K562 (cell line): Measurements from ENCODE around the gene ADCYAP1R1. TPM values are rescaled to one million over a fixed set of nuclear protein-coding genes. Genes with fewer than 3 reads are reported as not detected.
A peak's percentile ranks its signal among the peaks of the same experiment; 100 is the strongest.

ENCODE experiments used
- ATAC-seq: fragments of 200-7000 bp; cut with Tn5 transposase; 3 replicates; pipeline ENCODE4 v1.9.1; 2020; ENCODE audit warnings: moderate library complexity
- BruUV-seq: library from RNA; stranded (reverse); fragments of 400-500 nt; replicated peaks from 2 replicates; lab custom pipeline; 2021; lab: Mats Ljungman, UMichigan
- CTCF ChIA-PET: fragments of 300-600 bp; formaldehyde crosslinking; extraction: SDS; loops from one replicate; lab custom pipeline; 2021; ENCODE audit warnings: low intra/inter-chr PET ratio; lab: Yijun Ruan, JAX
- POLR2A ChIA-PET: fragments of 300-600, 350-650 bp; sonication (Branson Sonifier 250); formaldehyde crosslinking; extraction: SDS; loops from one replicate; lab custom pipeline; 2021; ENCODE audit warnings: antibody characterized with exemption, inconsistent platforms; lab: Yijun Ruan, JAX
- DNase-seq, 4 experiments: peaks; one replicate each; pipeline versions ENCODE4 v3.0.0 to v3.0.0-alpha.2; 2011 to 2018; ENCODE audit warnings: low spot score in 3 of 4, mixed read lengths in 3 of 4; ENCODE audit errors: extremely low read depth in 1 of 4
- FAIRE-seq: peaks from 2 replicates; lab custom pipeline; 2011; peaks lifted over from hg19 to GRCh38; lab: Jason Lieb, UNC
- H2AFZ ChIP-seq: 2 replicates; pipeline ENCODE4 v1.6.0; 2011; ENCODE audit warnings: low read depth, low read length, control low read depth, inconsistent platforms
- H3K27ac ChIP-seq: fragments of 200-600 bp; 3 replicates; pipeline ENCODE4 v1.8.0; 2011; ENCODE audit warnings: low read depth, mild to moderate bottlenecking, control low read depth, inconsistent platforms, low read length, moderate library complexity, mixed read lengths; ENCODE audit errors: extremely low read depth
- H3K27me3 ChIP-seq, 2 experiments: fragments of 300-600 bp in 1 of 2; 2 replicates in 1 of 2; 3 replicates in 1 of 2; pipeline versions ENCODE4 v1.6.0 to v1.8.0; 2011; ENCODE audit warnings: inconsistent platforms in 2 of 2, low read length in 2 of 2, mild to moderate bottlenecking in 1 of 2, mixed read lengths in 1 of 2, moderate library complexity in 1 of 2; ENCODE audit not compliant: control insufficient read depth in 2 of 2, insufficient read depth in 2 of 2
- H3K36me3 ChIP-seq: fragments of 300-600 bp; 3 replicates; pipeline ENCODE4 v1.8.0; 2011; ENCODE audit warnings: mild to moderate bottlenecking, low read length, inconsistent platforms; ENCODE audit not compliant: control insufficient read depth, insufficient read depth
- H3K4me1 ChIP-seq, 2 experiments: fragments of 200-600 bp in 1 of 2; replicated peaks in 1 of 2; 2 replicates in 1 of 2; 3 replicates in 1 of 2; pipeline versions ENCODE4 v1.5.1 to v1.8.0; 2011; ENCODE audit warnings: inconsistent platforms in 2 of 2, low read length in 2 of 2, mild to moderate bottlenecking in 1 of 2, mixed read lengths in 1 of 2, moderate library complexity in 1 of 2; ENCODE audit not compliant: control insufficient read depth in 2 of 2, insufficient read depth in 2 of 2
- H3K4me2 ChIP-seq: 2 replicates; pipeline ENCODE4 v1.6.1; 2011; ENCODE audit warnings: low read length, control low read depth, inconsistent platforms, mixed read lengths; ENCODE audit not compliant: insufficient read depth
- H3K4me3 ChIP-seq: fragments of 200-600 bp; sonication (generic), shearing (Covaris generic); 2 replicates; pipeline ENCODE4 v1.5.1; 2016; ENCODE audit warnings: control low read depth, inconsistent platforms
- H3K79me2 ChIP-seq: fragments of 200-600 bp; 3 replicates; pipeline ENCODE4 v1.8.0; 2011; ENCODE audit warnings: low read length, inconsistent platforms; ENCODE audit not compliant: control insufficient read depth, insufficient read depth
- H3K9ac ChIP-seq, 2 experiments: 2 replicates each; pipeline versions ENCODE4 v1.6.0 to v1.6.1; 2011; ENCODE audit warnings: low read depth in 2 of 2, low read length in 2 of 2, control low read depth in 1 of 2, inconsistent platforms in 1 of 2, mild to moderate bottlenecking in 1 of 2, mixed read lengths in 1 of 2; ENCODE audit not compliant: insufficient read depth in 1 of 2
- H3K9me1 ChIP-seq: one replicate; pipeline ENCODE4 v1.6.0; 2011; ENCODE audit warnings: inconsistent platforms, mild to moderate bottlenecking, low read length, moderate library complexity; ENCODE audit not compliant: control insufficient read depth, insufficient read depth
- H3K9me3 ChIP-seq: replicated peaks from 2 replicates; pipeline ENCODE4 v1.5.1; 2011; ENCODE audit warnings: low read depth, low read length, inconsistent platforms; ENCODE audit not compliant: control insufficient read depth, insufficient read depth
- H4K20me1 ChIP-seq: replicated peaks from 2 replicates; pipeline ENCODE4 v1.6.1; 2011; ENCODE audit warnings: low read length, inconsistent platforms, mixed read lengths; ENCODE audit not compliant: control insufficient read depth, insufficient read depth
- CREM ChIP-seq: IDR thresholded peaks from 2 replicates; pipeline ENCODE4 v1.6.1; 2014; ENCODE audit warnings: antibody characterized with exemption, low read depth
- FOSL1 ChIP-seq: fragments of 200-800 bp; sonication (Bioruptor generic); conservative IDR thresholded peaks from 2 replicates; pipeline ENCODE4 v1.6.1; 2016; ENCODE audit warnings: missing genetic modification characterization, missing compliant biosample characterization
- JUND ChIP-seq, 2 experiments: IDR thresholded peaks; 2 replicates in 1 of 2; 3 replicates in 1 of 2; pipeline ENCODE4 v1.6.1; 2011; ENCODE audit warnings: borderline replicate concordance in 2 of 2, low read depth in 2 of 2, low read length in 2 of 2, improper control_type of control experiment in 1 of 2, missing biosample characterization in 1 of 2, missing genetic modification characterization in 1 of 2, missing genetic modification reagents in 1 of 2
- L3MBTL2 ChIP-seq: fragments of 450-650 bp; IDR thresholded peaks from 2 replicates; pipeline ENCODE4 v1.6.1; 2016; ENCODE audit warnings: mild to moderate bottlenecking, moderate library complexity
- NFXL1 ChIP-seq: fragments of 450-650 bp; formaldehyde crosslinking; IDR thresholded peaks from 2 replicates; pipeline ENCODE4 v1.4.0; 2021; ENCODE audit warnings: mild to moderate bottlenecking
- PHB2 ChIP-seq: fragments of 450-650 bp; IDR thresholded peaks from 2 replicates; pipeline ENCODE4 v1.6.1; 2017; ENCODE audit warnings: low read depth
- POLR2AphosphoS5 ChIP-seq: IDR thresholded peaks from 2 replicates; pipeline ENCODE4 v1.6.1; 2011; ENCODE audit warnings: mild to moderate bottlenecking, low read depth, low read length, moderate library complexity; ENCODE audit not compliant: control insufficient read depth, insufficient read depth
- RFX5 ChIP-seq: IDR thresholded peaks from 2 replicates; pipeline ENCODE4 v1.6.1; 2011; ENCODE audit warnings: low read depth, mild to moderate bottlenecking, improper control_type of control experiment, low read length
- TCF3 ChIP-seq: sonication (generic); formaldehyde crosslinking; IDR thresholded peaks from 2 replicates; pipeline ENCODE4 v1.4.0; 2020; ENCODE audit warnings: mild to moderate bottlenecking, missing genetic modification reagents
- ZBTB11 ChIP-seq, 3 experiments: fragments of 200-800 bp in 1 of 3; fragments of 250-450 bp in 1 of 3; fragments of 450-650 bp in 1 of 3; sonication (Bioruptor Pico) in 1 of 3; sonication (Bioruptor generic) in 1 of 3; formaldehyde crosslinking in 1 of 3; IDR thresholded peaks; 2 replicates each; pipeline versions ENCODE4 v1.6.1 to v1.8.0; 2016 to 2022; ENCODE audit warnings: mild to moderate bottlenecking in 2 of 3, missing genetic modification characterization in 2 of 3, missing compliant biosample characterization in 1 of 3, moderate library complexity in 1 of 3
- ZFP1 ChIP-seq: fragments of 450-650 bp; formaldehyde crosslinking; IDR thresholded peaks from 2 replicates; pipeline ENCODE4 v1.4.0; 2020; ENCODE audit warnings: mild to moderate bottlenecking, mixed read lengths
- WGBS: fragments of 100-300 bp; shearing (Covaris generic); methylation state at CpG from one replicate; pipeline ENCODE4 v1.1.6; 2016; ENCODE audit warnings: low coverage, mixed read lengths; ENCODE audit not compliant: insufficient coverage; ENCODE audit errors: missing lambda C conversion rate; 5-methylcytosine and 5-hydroxymethylcytosine counted together
- in situ Hi-C: fragments of 300-500 bp; cut with MboI; formaldehyde crosslinking; loops from 4 replicates; pipeline ENCODE4 v1.15.0; 2018; ENCODE audit warnings: inconsistent platforms, mixed read lengths
- intact Hi-C: fragments of 100-400 bp; cut with micrococcal nuclease; formaldehyde crosslinking; loops from 2 replicates; pipeline ENCODE4 v1.14.2; 2022
- polyA plus RNA-seq, 8 experiments: library from polyadenylated mRNA; depleted of rRNA in 4 of 8; stranded (reverse) in 5 of 8; unstranded in 3 of 8; fragments of >200 nt; fragmentation: Nextera tagmentation in 2 of 8; fragmentation: Illumina TruSeq in 1 of 8; extraction: Ambion mirVana in 2 of 8; extraction: Trizol in 1 of 8; gene quantifications; 2 replicates each; pipeline versions ENCODE4 v1.2.1 to v1.2.3, GENCODE V29; 2011 to 2014; ENCODE audit warnings: inconsistent platforms in 1 of 8, missing spikeins in 1 of 8
- total RNA-seq, 7 experiments: library from RNA; depleted of rRNA in 6 of 7; stranded (reverse); fragments of >200 nt in 6 of 7; fragmentation: Illumina TruSeq in 2 of 7; extraction: Trizol in 2 of 7; gene quantifications; 2 replicates each; pipeline versions ENCODE4 v1.2.1 to v1.2.3, GENCODE V29; 2011 to 2021; ENCODE audit warnings: low replicate concordance in 1 of 7
- TF ChIP-seq, protein P1 (sequence below), 2 experiments: fragments of 450-650 bp in 1 of 2; sonication (generic) in 1 of 2; formaldehyde crosslinking in 1 of 2; IDR thresholded peaks in 1 of 2; conservative IDR thresholded peaks in 1 of 2; 2 replicates each; pipeline versions ENCODE4 v1.6.1 to v1.8.1; 2016 to 2023; ENCODE audit warnings: mild to moderate bottlenecking in 2 of 2, moderate library complexity in 2 of 2, inconsistent platforms in 1 of 2, missing genetic modification reagents in 1 of 2
- TF ChIP-seq, protein P2 (sequence below), 2 experiments: IDR thresholded peaks; 2 replicates each; pipeline ENCODE4 v1.6.1; 2011; ENCODE audit warnings: borderline replicate concordance in 1 of 2, control low read depth in 1 of 2, low read depth in 1 of 2, low read length in 1 of 2, mild to moderate bottlenecking in 1 of 2, mixed read lengths in 1 of 2, moderate library complexity in 1 of 2; ENCODE audit not compliant: insufficient read depth in 1 of 2, insufficient read length in 1 of 2, poor library complexity in 1 of 2, severe bottlenecking in 1 of 2; ENCODE audit errors: extremely low read depth in 1 of 2

Gene ADCYAP1R1
- total and polyA plus RNA-seq, 9 of the 15 experiments (the other 6 are each of a cell fraction or from before 2014, with no cell fraction given), result 0.03 to 0.07 TPM; not detected in 7

DNA sequence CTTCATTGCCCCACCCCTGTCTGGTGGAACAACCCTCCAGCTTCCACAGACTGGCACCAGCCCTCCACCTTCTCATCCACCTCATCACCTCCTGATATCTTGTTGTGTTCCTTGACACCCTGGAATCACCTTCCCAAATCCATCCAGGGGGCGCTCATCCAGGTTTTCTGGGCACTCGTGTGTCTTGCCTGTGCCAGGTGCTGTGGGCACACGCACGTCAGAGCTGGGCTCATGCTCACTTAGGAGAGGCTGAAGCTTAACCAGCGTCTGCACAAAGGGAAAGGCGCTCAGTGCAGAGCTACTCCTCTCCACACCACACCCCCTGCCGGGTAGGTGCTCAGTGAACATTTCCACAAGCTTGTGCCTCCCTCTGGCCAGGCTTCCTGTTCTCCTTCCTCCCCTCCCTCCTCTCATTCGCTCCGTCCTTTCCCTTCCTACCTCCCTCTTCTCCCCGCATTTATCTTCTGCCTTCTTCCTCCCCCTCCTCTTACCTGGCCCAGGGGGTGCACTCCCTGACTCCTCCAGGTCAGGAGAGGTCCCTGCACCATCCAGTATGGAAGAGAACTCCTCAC lies 4.8 kb downstream of the ADCYAP1R1 start (continued):
- no peak for TF ChIP-seq POLR2AphosphoS5
- TF ChIP-seq ZBTB11 (CRISPR knock-in tag; IDR thresholded peaks at IDR 0.05), result no peak
- TF ChIP-seq TCF3 (CRISPR knock-in tag), result no peak
- TF ChIP-seq ZFP1 (CRISPR knock-in tag), result no peak
- no peak for TF ChIP-seq NFXL1

DNA sequence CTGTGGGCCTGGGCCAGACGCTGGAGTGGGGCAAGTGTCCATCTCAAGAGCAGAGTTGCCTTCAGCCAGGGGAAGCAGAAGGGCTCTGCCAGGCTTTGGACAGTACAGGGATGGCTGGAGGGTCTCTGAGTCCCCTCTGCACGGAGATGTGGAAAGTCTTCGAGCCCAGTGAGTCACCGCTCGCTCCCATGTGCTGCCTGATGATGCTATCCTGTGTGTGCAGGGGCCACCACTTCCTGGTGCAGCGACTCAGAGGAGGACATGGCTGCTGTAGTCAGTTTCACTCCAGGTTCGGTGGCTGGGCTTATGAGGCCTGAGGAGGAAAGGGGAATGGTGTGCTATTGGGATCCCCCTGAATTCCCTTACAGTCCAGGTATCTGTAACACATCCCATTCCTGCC lies 6.0 kb downstream of the ADCYAP1R1 start:
- ATAC-seq, result peak; percentile 45
- CTCF ChIA-PET, result interaction anchor here (0.6 kb wide), 1 partner anchor 190 kb away, joined by 3 read pairs; no protein-coding TSS in a partner anchor
- no peak overlapping the region for H3K4me2 ChIP-seq

More for the DNA sequence above, 6.0 kb downstream of the ADCYAP1R1 start:
- no peak overlapping the region for H3K27ac ChIP-seq
- no peaks in the 10 kb centered on the region for H3K36me3 ChIP-seq
- TF ChIP-seq CREM (0 out of 2 replicates have a peak, but pooled peaks have one; percentile 27), FOSL1 (tag) (peak; percentile 61), RFX5 (no peak), JUND (IDR thresholded peaks at IDR 0.05; ENCODE audit: borderline replicate concordance, low read depth, low read length) (peak; percentile 36; the same call in 1 of the 2 replicates), JUND (tag; IDR thresholded peaks at IDR 0.05; ENCODE audit: borderline replicate concordance, low read depth, low read length) (no peak), PHB2 (no peak), L3MBTL2 (peak; percentile 45)
- TF ChIP-seq, protein P1, sequence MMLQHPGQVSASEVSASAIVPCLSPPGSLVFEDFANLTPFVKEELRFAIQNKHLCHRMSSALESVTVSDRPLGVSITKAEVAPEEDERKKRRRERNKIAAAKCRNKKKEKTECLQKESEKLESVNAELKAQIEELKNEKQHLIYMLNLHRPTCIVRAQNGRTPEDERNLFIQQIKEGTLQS (IDR thresholded peaks at IDR 0.05), result peak; percentile 52
- TF ChIP-seq, protein P1 (CRISPR knock-in tag; conservative IDR thresholded peaks at IDR 0.05), result no peak
- TF ChIP-seq, protein P2, sequence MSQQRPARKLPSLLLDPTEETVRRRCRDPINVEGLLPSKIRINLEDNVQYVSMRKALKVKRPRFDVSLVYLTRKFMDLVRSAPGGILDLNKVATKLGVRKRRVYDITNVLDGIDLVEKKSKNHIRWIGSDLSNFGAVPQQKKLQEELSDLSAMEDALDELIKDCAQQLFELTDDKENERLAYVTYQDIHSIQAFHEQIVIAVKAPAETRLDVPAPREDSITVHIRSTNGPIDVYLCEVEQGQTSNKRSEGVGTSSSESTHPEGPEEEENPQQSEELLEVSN (IDR thresholded peaks at IDR 0.05; ENCODE audit: borderline replicate concordance in 1 of 2, extremely low read depth in 1 of 2, insufficient read depth in 1 of 2, insufficient read length in 1 of 2, low read depth in 1 of 2, low read length in 1 of 2, poor library complexity in 1 of 2, severe bottlenecking in 1 of 2), result peak in 1 of 2 experiments; percentile 68
- POLR2A ChIA-PET, result no interaction called here
- intact Hi-C loops (loop anchor here (5.0 kb wide), 1 partner anchor 64 kb away; no protein-coding TSS in a partner anchor), in situ Hi-C loops (no loop called here)
- H3K4me1 ChIP-seq, result peaks cover 0 to 3% of the 10 kb centered on the region in 2 experiments; a peak in 1 of 5 replicates
- H3K27me3 ChIP-seq, result peaks cover 0 to 24% of the 10 kb centered on the region in 2 experiments; a peak in 3 of 5 replicates
- H4K20me1 ChIP-seq, result peaks cover 15% of the 10 kb centered on the region; the same call in 1 of the 2 replicates
- BruUV-seq, result no TSS peak
- no peaks in the 10 kb centered on the region for H3K79me2 ChIP-seq
- H2AFZ ChIP-seq, result no peak overlapping the region
- WGBS, result 4% methylated on average over 7 of the region's 7 CpGs
- no peaks in the 10 kb centered on the region for H3K9me3 ChIP-seq
- no peaks in the 10 kb centered on the region for H3K9me1 ChIP-seq
- peak overlapping the region in 1 of 2 experiments; percentile 26; a peak in 1 of 4 replicates for H3K9ac ChIP-seq
- FAIRE-seq (peak; percentile 11), DNase-seq (peak in 1 of 4 experiments; percentile 9)
- no peak overlapping the region for H3K4me3 ChIP-seq
